ENCODE measurements around the gene KIF3A.

DNA sequence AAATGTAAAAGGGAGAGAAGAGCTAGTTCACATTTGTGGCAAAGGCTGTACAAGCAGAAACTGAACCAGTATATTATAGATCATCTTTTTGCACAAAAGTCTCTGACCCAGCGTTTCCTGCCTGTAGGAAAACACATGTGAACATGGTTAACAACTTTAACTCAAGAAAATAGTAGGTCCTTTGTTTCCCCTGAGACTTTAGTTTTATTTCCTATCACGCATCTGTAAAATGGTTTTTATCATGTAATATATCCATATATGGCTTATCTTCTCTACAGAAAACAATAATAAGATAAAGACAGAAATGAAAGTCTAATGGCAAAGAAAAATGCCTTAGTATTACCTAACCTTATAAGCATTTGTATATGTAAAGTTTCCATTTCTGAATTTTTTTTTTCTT, 2.7 kb downstream of the KIF3A start:
- TF ChIP-seq, protein P1, sequence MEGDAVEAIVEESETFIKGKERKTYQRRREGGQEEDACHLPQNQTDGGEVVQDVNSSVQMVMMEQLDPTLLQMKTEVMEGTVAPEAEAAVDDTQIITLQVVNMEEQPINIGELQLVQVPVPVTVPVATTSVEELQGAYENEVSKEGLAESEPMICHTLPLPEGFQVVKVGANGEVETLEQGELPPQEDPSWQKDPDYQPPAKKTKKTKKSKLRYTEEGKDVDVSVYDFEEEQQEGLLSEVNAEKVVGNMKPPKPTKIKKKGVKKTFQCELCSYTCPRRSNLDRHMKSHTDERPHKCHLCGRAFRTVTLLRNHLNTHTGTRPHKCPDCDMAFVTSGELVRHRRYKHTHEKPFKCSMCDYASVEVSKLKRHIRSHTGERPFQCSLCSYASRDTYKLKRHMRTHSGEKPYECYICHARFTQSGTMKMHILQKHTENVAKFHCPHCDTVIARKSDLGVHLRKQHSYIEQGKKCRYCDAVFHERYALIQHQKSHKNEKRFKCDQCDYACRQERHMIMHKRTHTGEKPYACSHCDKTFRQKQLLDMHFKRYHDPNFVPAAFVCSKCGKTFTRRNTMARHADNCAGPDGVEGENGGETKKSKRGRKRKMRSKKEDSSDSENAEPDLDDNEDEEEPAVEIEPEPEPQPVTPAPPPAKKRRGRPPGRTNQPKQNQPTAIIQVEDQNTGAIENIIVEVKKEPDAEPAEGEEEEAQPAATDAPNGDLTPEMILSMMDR (IDR thresholded peaks at IDR 0.05; ENCODE audit: low read depth, low read length, missing input control), result no peak
- TF ChIP-seq JUND (IDR thresholded peaks at IDR 0.05) (no peak), RXRA (IDR thresholded peaks at IDR 0.05) (no peak), GABPA (IDR thresholded peaks at IDR 0.05 in 1 of 2, conservative IDR thresholded peaks at IDR 0.05 in 1 of 2) (no peak), YY1 (IDR thresholded peaks at IDR 0.05) (no peak), FOXA1 (IDR thresholded peaks at IDR 0.05) (no peak), SP1 (IDR thresholded peaks at IDR 0.05) (no peak)
- TF ChIP-seq, protein P2, sequence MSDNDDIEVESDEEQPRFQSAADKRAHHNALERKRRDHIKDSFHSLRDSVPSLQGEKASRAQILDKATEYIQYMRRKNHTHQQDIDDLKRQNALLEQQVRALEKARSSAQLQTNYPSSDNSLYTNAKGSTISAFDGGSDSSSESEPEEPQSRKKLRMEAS (IDR thresholded peaks at IDR 0.05), result no peak
- TF ChIP-seq, protein P3, sequence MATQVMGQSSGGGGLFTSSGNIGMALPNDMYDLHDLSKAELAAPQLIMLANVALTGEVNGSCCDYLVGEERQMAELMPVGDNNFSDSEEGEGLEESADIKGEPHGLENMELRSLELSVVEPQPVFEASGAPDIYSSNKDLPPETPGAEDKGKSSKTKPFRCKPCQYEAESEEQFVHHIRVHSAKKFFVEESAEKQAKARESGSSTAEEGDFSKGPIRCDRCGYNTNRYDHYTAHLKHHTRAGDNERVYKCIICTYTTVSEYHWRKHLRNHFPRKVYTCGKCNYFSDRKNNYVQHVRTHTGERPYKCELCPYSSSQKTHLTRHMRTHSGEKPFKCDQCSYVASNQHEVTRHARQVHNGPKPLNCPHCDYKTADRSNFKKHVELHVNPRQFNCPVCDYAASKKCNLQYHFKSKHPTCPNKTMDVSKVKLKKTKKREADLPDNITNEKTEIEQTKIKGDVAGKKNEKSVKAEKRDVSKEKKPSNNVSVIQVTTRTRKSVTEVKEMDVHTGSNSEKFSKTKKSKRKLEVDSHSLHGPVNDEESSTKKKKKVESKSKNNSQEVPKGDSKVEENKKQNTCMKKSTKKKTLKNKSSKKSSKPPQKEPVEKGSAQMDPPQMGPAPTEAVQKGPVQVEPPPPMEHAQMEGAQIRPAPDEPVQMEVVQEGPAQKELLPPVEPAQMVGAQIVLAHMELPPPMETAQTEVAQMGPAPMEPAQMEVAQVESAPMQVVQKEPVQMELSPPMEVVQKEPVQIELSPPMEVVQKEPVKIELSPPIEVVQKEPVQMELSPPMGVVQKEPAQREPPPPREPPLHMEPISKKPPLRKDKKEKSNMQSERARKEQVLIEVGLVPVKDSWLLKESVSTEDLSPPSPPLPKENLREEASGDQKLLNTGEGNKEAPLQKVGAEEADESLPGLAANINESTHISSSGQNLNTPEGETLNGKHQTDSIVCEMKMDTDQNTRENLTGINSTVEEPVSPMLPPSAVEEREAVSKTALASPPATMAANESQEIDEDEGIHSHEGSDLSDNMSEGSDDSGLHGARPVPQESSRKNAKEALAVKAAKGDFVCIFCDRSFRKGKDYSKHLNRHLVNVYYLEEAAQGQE (IDR thresholded peaks at IDR 0.05), result no peak
- TF ChIP-seq, protein P4, sequence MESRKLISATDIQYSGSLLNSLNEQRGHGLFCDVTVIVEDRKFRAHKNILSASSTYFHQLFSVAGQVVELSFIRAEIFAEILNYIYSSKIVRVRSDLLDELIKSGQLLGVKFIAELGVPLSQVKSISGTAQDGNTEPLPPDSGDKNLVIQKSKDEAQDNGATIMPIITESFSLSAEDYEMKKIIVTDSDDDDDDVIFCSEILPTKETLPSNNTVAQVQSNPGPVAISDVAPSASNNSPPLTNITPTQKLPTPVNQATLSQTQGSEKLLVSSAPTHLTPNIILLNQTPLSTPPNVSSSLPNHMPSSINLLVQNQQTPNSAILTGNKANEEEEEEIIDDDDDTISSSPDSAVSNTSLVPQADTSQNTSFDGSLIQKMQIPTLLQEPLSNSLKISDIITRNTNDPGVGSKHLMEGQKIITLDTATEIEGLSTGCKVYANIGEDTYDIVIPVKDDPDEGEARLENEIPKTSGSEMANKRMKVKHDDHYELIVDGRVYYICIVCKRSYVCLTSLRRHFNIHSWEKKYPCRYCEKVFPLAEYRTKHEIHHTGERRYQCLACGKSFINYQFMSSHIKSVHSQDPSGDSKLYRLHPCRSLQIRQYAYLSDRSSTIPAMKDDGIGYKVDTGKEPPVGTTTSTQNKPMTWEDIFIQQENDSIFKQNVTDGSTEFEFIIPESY (IDR thresholded peaks at IDR 0.05), result no peak
- TF ChIP-seq, protein P5, sequence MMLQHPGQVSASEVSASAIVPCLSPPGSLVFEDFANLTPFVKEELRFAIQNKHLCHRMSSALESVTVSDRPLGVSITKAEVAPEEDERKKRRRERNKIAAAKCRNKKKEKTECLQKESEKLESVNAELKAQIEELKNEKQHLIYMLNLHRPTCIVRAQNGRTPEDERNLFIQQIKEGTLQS (IDR thresholded peaks at IDR 0.05), result no peak

All from liver (tissue), 3 donors.